Gastroesophageal sphincter (tissue), 4 donors: ENCODE data around the gene SPATS2L. TPM values are rescaled to one million over a fixed set of nuclear protein-coding genes. Genes with fewer than 3 reads are reported as not detected.

Experiments used
- ATAC-seq: fragments of 150-250 bp; one replicate; pipeline ENCODE4 v1.9.1; 2016; ENCODE audit warnings: mild to moderate bottlenecking, moderate library complexity
- H3K27ac ChIP-seq, 4 donors: fragments of 200-600 bp; sonication (generic) in 3 of 4; 1 replicate in 3 of 4; 2 replicates in 1 of 4; pipeline ENCODE4 v1.5.1; 2016 to 2019
- H3K27me3 ChIP-seq: fragments of 200-600 bp; sonication (generic); one replicate; pipeline ENCODE4 v1.5.1; 2019
- H3K36me3 ChIP-seq, 2 donors: fragments of 200-600 bp; sonication (generic); one replicate each; pipeline ENCODE4 v1.5.1; 2019; ENCODE audit warnings: control low read depth in 1 of 2
- H3K4me1 ChIP-seq, 3 donors: fragments of 200-600 bp; sonication (generic); 1 replicate in 2 of 3; 2 replicates in 1 of 3; pipeline ENCODE4 v1.5.1; 2016 to 2019; ENCODE audit warnings: control low read depth in 2 of 3
- H3K4me3 ChIP-seq, 2 donors: fragments of 200-600 bp; sonication (generic); one replicate each; pipeline ENCODE4 v1.5.1; 2019; ENCODE audit warnings: mild to moderate bottlenecking in 1 of 2, moderate library complexity in 1 of 2
- H3K9me3 ChIP-seq, 3 donors: fragments of 200-600 bp; sonication (generic); one replicate each; pipeline ENCODE4 v1.5.1; 2017 to 2019; ENCODE audit warnings: control low read depth in 2 of 3
- EP300 ChIP-seq: sonication (generic); formaldehyde crosslinking; IDR thresholded peaks from one replicate; pipeline ENCODE4 v1.6.1; 2017; ENCODE audit warnings: antibody characterized with exemption, mild to moderate bottlenecking
- POLR2A ChIP-seq, 2 donors: fragments of 450-650 bp; IDR thresholded peaks; one replicate each; pipeline ENCODE4 v1.6.1; 2017; ENCODE audit warnings: antibody characterized with exemption in 2 of 2, mild to moderate bottlenecking in 2 of 2, moderate library complexity in 1 of 2
- POLR2AphosphoS5 ChIP-seq: sonication (generic); formaldehyde crosslinking; IDR thresholded peaks from one replicate; pipeline ENCODE4 v1.6.1; 2017; ENCODE audit warnings: antibody characterized with exemption
- WGBS, 2 donors: methylation state at CpG; one replicate each; pipeline ENCODE4 v1.1.5; 2018; ENCODE audit warnings: low coverage in 1 of 2; 5-methylcytosine and 5-hydroxymethylcytosine counted together
- total RNA-seq, 4 donors: library from RNA; depleted of rRNA; stranded (reverse); fragments of >200 nt; gene quantifications; one replicate each; pipeline ENCODE4 v1.1.0, GENCODE V29; 2016
- TF ChIP-seq, protein P1 (sequence below), 4 experiments: fragments of 200-600 bp in 2 of 4; fragments of 450-650 bp in 2 of 4; sonication (generic) in 1 of 4; IDR thresholded peaks; one replicate each; pipeline ENCODE4 v1.5.1; 2017 to 2019; ENCODE audit warnings: antibody characterized with exemption in 4 of 4, mild to moderate bottlenecking in 2 of 4, moderate library complexity in 2 of 4

SPATS2L gene
- total RNA-seq, 4 donors from 2014 or later: 50.6 to 120 (median 91.5) TPM

DNA sequence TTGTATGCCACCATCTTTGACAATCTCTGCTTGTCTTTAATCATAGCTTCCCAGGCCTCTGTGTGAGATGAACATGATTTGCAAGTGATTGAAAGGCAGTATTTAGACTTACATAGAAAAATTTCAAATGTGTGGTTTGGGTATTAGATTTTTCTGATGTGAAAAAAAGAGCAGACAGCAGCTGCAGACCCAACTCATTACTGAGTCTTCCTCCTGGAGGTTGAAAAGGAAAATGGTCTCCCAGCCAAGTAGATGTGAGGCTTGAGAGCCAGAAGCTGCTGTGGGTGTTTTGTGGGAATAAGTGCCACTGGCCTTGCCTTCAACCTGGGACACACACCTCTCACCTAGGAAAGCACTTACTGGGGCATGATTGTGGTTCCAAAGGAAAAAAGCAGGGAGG lies 110.9 kb downstream of the SPATS2L start:
- H3K36me3 ChIP-seq: peaks cover 4 to 61% of the 10 kb centered on the region in 2 donors
- TF ChIP-seq EP300 (no peak), POLR2A (IDR thresholded peaks at IDR 0.05) (no peak), POLR2AphosphoS5 (no peak)
- TF ChIP-seq, protein P1, sequence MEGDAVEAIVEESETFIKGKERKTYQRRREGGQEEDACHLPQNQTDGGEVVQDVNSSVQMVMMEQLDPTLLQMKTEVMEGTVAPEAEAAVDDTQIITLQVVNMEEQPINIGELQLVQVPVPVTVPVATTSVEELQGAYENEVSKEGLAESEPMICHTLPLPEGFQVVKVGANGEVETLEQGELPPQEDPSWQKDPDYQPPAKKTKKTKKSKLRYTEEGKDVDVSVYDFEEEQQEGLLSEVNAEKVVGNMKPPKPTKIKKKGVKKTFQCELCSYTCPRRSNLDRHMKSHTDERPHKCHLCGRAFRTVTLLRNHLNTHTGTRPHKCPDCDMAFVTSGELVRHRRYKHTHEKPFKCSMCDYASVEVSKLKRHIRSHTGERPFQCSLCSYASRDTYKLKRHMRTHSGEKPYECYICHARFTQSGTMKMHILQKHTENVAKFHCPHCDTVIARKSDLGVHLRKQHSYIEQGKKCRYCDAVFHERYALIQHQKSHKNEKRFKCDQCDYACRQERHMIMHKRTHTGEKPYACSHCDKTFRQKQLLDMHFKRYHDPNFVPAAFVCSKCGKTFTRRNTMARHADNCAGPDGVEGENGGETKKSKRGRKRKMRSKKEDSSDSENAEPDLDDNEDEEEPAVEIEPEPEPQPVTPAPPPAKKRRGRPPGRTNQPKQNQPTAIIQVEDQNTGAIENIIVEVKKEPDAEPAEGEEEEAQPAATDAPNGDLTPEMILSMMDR (IDR thresholded peaks at IDR 0.05): no peak

DNA sequence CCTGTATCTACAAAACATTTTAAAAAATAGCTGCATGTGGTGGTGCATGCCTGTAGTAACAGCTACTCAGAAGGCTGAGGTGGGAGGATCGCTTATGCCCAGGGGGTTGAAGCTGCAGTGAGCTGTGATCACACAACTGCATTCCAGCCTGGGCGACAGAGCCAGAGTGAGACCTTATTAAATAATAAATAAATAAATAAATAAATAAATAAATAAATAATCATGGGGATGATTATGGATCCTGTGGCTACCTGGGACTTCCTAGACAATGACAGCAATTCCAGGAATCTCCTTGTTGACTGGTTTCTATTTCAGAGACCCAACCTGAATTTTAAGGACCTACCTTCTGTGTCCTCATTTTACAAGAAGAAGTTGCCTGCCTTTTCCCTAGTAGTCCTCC lies 111.9 kb downstream of the SPATS2L start:
- TF ChIP-seq POLR2AphosphoS5: no peak
- H3K36me3 ChIP-seq: peaks cover 4 to 62% of the 10 kb centered on the region in 2 donors
- ATAC-seq: no peak
- 92 to 94% methylated on average over 2 of the region's 2 CpGs for WGBS, 2 donors
- H3K27ac ChIP-seq: no peak overlapping the region
- no peak overlapping the region for H3K4me3 ChIP-seq
- H3K4me1 ChIP-seq: no peaks in the 10 kb centered on the region
- H3K9me3 ChIP-seq: no peaks in the 10 kb centered on the region
- H3K27me3 ChIP-seq: no peaks in the 10 kb centered on the region

More for the DNA sequence above, 110.9 kb downstream of the SPATS2L start:
- ATAC-seq: no peak
- no peaks in the 10 kb centered on the region for H3K4me1 ChIP-seq
- no peaks in the 10 kb centered on the region for H3K27me3 ChIP-seq
- no peak overlapping the region for H3K27ac ChIP-seq
- H3K9me3 ChIP-seq: no peaks in the 10 kb centered on the region
- no peak overlapping the region for H3K4me3 ChIP-seq

DNA sequence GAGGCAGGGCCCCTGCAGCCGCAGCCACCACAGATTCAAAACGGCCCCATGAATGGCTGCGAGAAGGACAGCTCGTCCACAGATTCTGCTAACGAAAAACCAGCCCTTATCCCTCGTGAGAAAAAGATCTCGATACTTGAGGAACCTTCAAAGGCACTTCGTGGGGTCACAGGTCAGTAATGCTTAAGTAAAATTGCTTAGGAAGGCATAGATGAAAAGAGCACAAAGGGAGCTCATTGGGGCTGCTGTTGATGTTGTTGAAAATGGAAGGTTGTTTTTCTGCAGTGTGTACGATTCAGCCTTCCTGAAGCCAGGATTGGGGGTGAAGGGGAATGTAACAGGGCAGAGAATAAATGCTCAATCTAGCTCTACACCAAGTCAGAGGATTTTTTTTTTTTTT lies 112.8 kb downstream of the SPATS2L start:
- TF ChIP-seq EP300: no peak
- no peak for TF ChIP-seq POLR2A (IDR thresholded peaks at IDR 0.05)
- TF ChIP-seq POLR2AphosphoS5: no peak
- TF ChIP-seq, protein P1 (IDR thresholded peaks at IDR 0.05): no peak
- Histone ChIP-seq H3K4me3 (no peak overlapping the region), H3K27ac (no peak overlapping the region), H3K9me3 (no peaks in the 10 kb centered on the region), H3K36me3 (peaks cover 4 to 61% of the 10 kb centered on the region in 2 donors), H3K27me3 (no peaks in the 10 kb centered on the region), H3K4me1 (no peaks in the 10 kb centered on the region)
- WGBS, 2 donors: 80 to 92% methylated on average over 6 to 9 of the region's 9 CpGs
- no peak for ATAC-seq

DNA sequence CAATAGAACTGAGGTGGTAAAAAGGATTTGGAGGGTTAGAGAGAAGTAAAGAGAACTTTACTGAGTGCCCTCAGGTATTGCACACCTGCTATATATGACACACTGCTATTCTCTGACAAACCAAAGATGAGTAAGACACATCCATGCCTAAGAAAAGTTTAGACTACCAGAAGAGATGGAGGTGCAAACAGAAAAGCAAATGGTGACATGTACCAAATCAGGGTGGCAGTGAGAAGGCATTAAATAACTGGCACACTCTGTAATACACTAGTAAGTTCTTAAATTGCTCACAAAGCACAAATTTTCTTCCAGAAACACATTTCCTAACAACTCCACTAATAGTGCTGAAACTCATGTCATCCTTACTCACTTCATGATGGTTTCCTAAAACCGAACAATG lies 114.8 kb downstream of the SPATS2L start:
- Histone ChIP-seq H3K4me1 (no peaks in the 10 kb centered on the region), H3K9me3 (no peaks in the 10 kb centered on the region), H3K27ac (no peak overlapping the region), H3K36me3 (peaks cover 4 to 68% of the 10 kb centered on the region in 2 donors), H3K4me3 (no peak overlapping the region), H3K27me3 (no peaks in the 10 kb centered on the region)
- 83 to 85% methylated on average over 1 of the region's 1 CpG for WGBS, 2 donors
- no peak for TF ChIP-seq POLR2AphosphoS5
- TF ChIP-seq, protein P1 (IDR thresholded peaks at IDR 0.05): no peak
- TF ChIP-seq POLR2A (IDR thresholded peaks at IDR 0.05): no peak
- no peak for TF ChIP-seq EP300
- ATAC-seq: no peak

DNA sequence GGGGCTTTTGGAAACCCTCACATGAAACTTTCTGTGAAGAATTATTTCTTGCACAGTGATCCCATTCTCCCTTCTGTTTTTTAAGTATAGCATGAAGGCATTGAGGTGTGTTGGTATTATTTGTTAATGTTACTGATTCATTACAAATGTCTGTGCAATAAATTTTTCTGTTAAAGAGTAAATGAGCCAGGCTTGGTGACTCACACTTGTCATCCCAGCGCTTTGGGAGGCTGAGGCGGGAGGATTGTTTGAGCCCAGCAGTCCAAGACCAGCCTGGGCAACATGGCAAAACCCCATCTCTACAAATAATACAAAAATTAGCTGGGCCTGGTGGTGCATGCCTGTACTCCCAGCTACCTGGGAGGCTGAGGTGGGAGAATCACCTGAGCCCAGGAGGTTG lies 115.6 kb downstream of the SPATS2L start:
- Histone ChIP-seq H3K4me1 (no peaks in the 10 kb centered on the region), H3K27me3 (no peaks in the 10 kb centered on the region), H3K27ac (no peak overlapping the region), H3K36me3 (peaks cover 4 to 60% of the 10 kb centered on the region in 2 donors), H3K4me3 (no peak overlapping the region), H3K9me3 (no peaks in the 10 kb centered on the region)
- ATAC-seq: no peak
- WGBS, 2 donors: 89% methylated on average over 2 of the region's 2 CpGs; no CpG with 5 or more reads in 1 of the 2 donors
- TF ChIP-seq, protein P1 (IDR thresholded peaks at IDR 0.05): no peak
- TF ChIP-seq POLR2A (IDR thresholded peaks at IDR 0.05) (no peak), POLR2AphosphoS5 (no peak), EP300 (no peak)
